GM23338 (cell line): ENCODE measurements around the gene NOL9. TPM values are rescaled to one million over a fixed set of nuclear protein-coding genes. Genes with fewer than 3 reads are reported as not detected.

ENCODE experiments used
- ATAC-seq: fragments of 200-7000 bp; cut with Tn5 transposase; 3 replicates; pipeline ENCODE4 v1.9.1; 2020
- DNase-seq: peaks from one replicate; pipeline ENCODE4 v3.0.0-alpha.2; 2015; ENCODE audit warnings: low spot score
- H2AFZ ChIP-seq: fragments of 200-600 bp; sonication (generic); 2 replicates; pipeline ENCODE4 v1.8.0; 2016; ENCODE audit warnings: antibody characterized with exemption, mild to moderate bottlenecking, moderate library complexity
- H3F3A ChIP-seq: fragments of 200-600 bp; sonication (generic); replicated peaks from 2 replicates; pipeline ENCODE4 v1.8.0; 2017; ENCODE audit warnings: antibody characterized with exemption, mixed run types, low read depth
- H3K27ac ChIP-seq: fragments of 200-600 bp; sonication (generic); 2 replicates; pipeline ENCODE4 v1.6.1; 2016; ENCODE audit warnings: low read depth
- H3K27me3 ChIP-seq: fragments of 200-600 bp; sonication (generic); 2 replicates; pipeline ENCODE4 v1.8.0; 2016; ENCODE audit warnings: mild to moderate bottlenecking, mixed run types, moderate library complexity; ENCODE audit not compliant: insufficient read depth
- H3K36me3 ChIP-seq: fragments of 200-600 bp; sonication (generic); 2 replicates; pipeline ENCODE4 v1.8.0; 2016; ENCODE audit warnings: mild to moderate bottlenecking; ENCODE audit not compliant: insufficient read depth
- H3K4me1 ChIP-seq: fragments of 200-600 bp; sonication (generic); 2 replicates; pipeline ENCODE4 v1.8.0; 2016; ENCODE audit warnings: mild to moderate bottlenecking, moderate library complexity; ENCODE audit not compliant: insufficient read depth
- H3K4me2 ChIP-seq: fragments of 200-600 bp; sonication (generic); 2 replicates; pipeline ENCODE4 v1.7.1; 2017; ENCODE audit warnings: mixed run types
- H3K4me3 ChIP-seq: fragments of 200-600 bp; sonication (generic); 2 replicates; pipeline ENCODE4 v1.6.1; 2016; ENCODE audit warnings: mixed run types
- H3K79me2 ChIP-seq: fragments of 200-600 bp; sonication (generic); replicated peaks from 2 replicates; pipeline ENCODE4 v1.8.0; 2017; ENCODE audit warnings: mild to moderate bottlenecking; ENCODE audit not compliant: insufficient read depth
- H3K9me2 ChIP-seq: fragments of 200-600 bp; sonication (generic); 2 replicates; pipeline ENCODE4 v1.8.0; 2017; ENCODE audit not compliant: insufficient read depth
- H4K20me1 ChIP-seq: fragments of 200-600 bp; sonication (generic); replicated peaks from 2 replicates; pipeline ENCODE4 v1.8.0; 2017; ENCODE audit warnings: mild to moderate bottlenecking; ENCODE audit not compliant: insufficient read depth
- H3K27ac Mint-ChIP-seq: 2 replicates; pipeline ENCODE4 v1.8.0; 2020; ENCODE audit warnings: inconsistent platforms, mild to moderate bottlenecking, moderate library complexity, mixed read lengths
- H3K27me3 Mint-ChIP-seq: 3 replicates; pipeline ENCODE4 v1.8.0; 2022; ENCODE audit warnings: low read depth, mild to moderate bottlenecking, moderate library complexity, mixed read lengths, inconsistent platforms; ENCODE audit not compliant: insufficient read depth, poor library complexity
- H3K36me3 Mint-ChIP-seq: 3 replicates; pipeline ENCODE4 v1.8.0; 2021; ENCODE audit warnings: low read depth, mild to moderate bottlenecking, inconsistent platforms, moderate library complexity, mixed read lengths
- H3K4me1 Mint-ChIP-seq: 3 replicates; pipeline ENCODE4 v1.8.0; 2020; ENCODE audit warnings: mild to moderate bottlenecking, inconsistent platforms, mixed read lengths
- H3K4me3 Mint-ChIP-seq: 3 replicates; pipeline ENCODE4 v1.8.0; 2021; ENCODE audit warnings: moderate library complexity, mild to moderate bottlenecking, inconsistent platforms, mixed read lengths
- H3K9me3 Mint-ChIP-seq: 3 replicates; pipeline ENCODE4 v1.8.0; 2020; ENCODE audit warnings: moderate library complexity, mild to moderate bottlenecking, inconsistent platforms, mixed read lengths
- CREB1 ChIP-seq: fragments of 250-450 bp; sonication (Bioruptor Pico); IDR thresholded peaks from 2 replicates; pipeline ENCODE4 v1.5.0; 2020; ENCODE audit warnings: low read depth, mild to moderate bottlenecking, moderate library complexity
- CTCF ChIP-seq, 2 experiments: fragments of 200-600 bp in 1 of 2; sonication (generic) in 1 of 2; conservative IDR thresholded peaks; 2 replicates each; pipeline versions ENCODE4 v1.5.1 to v1.6.1; 2016 to 2017; ENCODE audit warnings: antibody characterized with exemption in 2 of 2, low read depth in 2 of 2, mild to moderate bottlenecking in 2 of 2, moderate library complexity in 1 of 2
- ETS1 ChIP-seq: IDR thresholded peaks from 2 replicates; pipeline ENCODE4 v1.6.1; 2016; ENCODE audit warnings: antibody characterized with exemption
- EZH2phosphoT487 ChIP-seq: fragments of 200-600 bp; sonication (generic); IDR thresholded peaks from one replicate; pipeline ENCODE4 v1.8.1; 2018; ENCODE audit warnings: antibody characterized with exemption; ENCODE audit not compliant: unreplicated experiment
- JUNB ChIP-seq: IDR thresholded peaks from one replicate; pipeline ENCODE4 v1.6.1; 2016; ENCODE audit warnings: antibody characterized with exemption; ENCODE audit not compliant: unreplicated experiment
- NANOG ChIP-seq: IDR thresholded peaks from 2 replicates; pipeline ENCODE4 v1.6.1; 2016; ENCODE audit warnings: antibody characterized with exemption, borderline replicate concordance
- ZNF331 ChIP-seq: fragments of 250-450 bp; sonication (Bioruptor Pico); IDR thresholded peaks from 2 replicates; pipeline ENCODE4 v1.5.0; 2020; ENCODE audit warnings: low read depth, mild to moderate bottlenecking, moderate library complexity
- ZNF462 ChIP-seq: fragments of 250-450 bp; sonication (Bioruptor Pico); IDR thresholded peaks from 2 replicates; pipeline ENCODE4 v1.5.0; 2020; ENCODE audit warnings: mild to moderate bottlenecking, moderate library complexity
- polyA plus RNA-seq: library from polyadenylated mRNA; unstranded; fragments of >200 nt; fragmentation: Nextera tagmentation; extraction: Ambion mirVana; gene quantifications from 2 replicates; pipeline ENCODE4 v1.2.1, GENCODE V29; 2016
- total RNA-seq: library from RNA; depleted of rRNA; stranded (reverse); fragments of >200 nt; shearing (Covaris generic); gene quantifications from 2 replicates; pipeline ENCODE4 v1.2.3, GENCODE V29; 2014

The NOL9 gene
- total and polyA plus RNA-seq, 2 experiments from 2014 or later, result 13.2 to 48.5 TPM

- Histone ChIP-seq H3K27ac (no peak overlapping the region), H4K20me1 (peaks cover 60% of the 10 kb centered on the region), H3K27me3 (peaks cover 1% of the 10 kb centered on the region; the same call in 1 of the 2 replicates), H2AFZ (no peak overlapping the region), H3K4me1 (peaks cover 9% of the 10 kb centered on the region), H3K36me3 (peaks cover 9% of the 10 kb centered on the region), H3F3A (no peaks in the 10 kb centered on the region; the same call in 1 of the 2 replicates), H3K9me2 (no peaks in the 10 kb centered on the region), H3K79me2 (peaks cover 51% of the 10 kb centered on the region), H3K4me2 (no peak overlapping the region), H3K4me3 (no peak overlapping the region)
- peaks cover 70% of the 10 kb centered on the region for H3K36me3 Mint-ChIP-seq
- no peak overlapping the region for H3K4me3 Mint-ChIP-seq
- peaks cover 12% of the 10 kb centered on the region for H3K27me3 Mint-ChIP-seq
- no peak overlapping the region for H3K27ac Mint-ChIP-seq
- no peaks in the 10 kb centered on the region for H3K9me3 Mint-ChIP-seq
- TF ChIP-seq CREB1 (CRISPR knock-in tag) (no peak), ZNF331 (CRISPR knock-in tag) (no peak), JUNB (no peak), NANOG (no peak), ZNF462 (no peak), EZH2phosphoT487 (no peak), ETS1 (no peak), CTCF (conservative IDR thresholded peaks at IDR 0.05; ENCODE audit: low read depth in 2 of 2) (no peak)
- ATAC-seq (no peak), DNase-seq (no peak)
- peaks cover 11% of the 10 kb centered on the region; the same call in 2 of the 3 replicates for H3K4me1 Mint-ChIP-seq
These were observed 42.0 kb upstream of the NOL9 start for GRCh38 chr1:6596351-6596750.
